DOHH2 (cell line): ENCODE measurements around the gene LTA.
A peak's percentile ranks its signal among the peaks of the same experiment; 100 is the strongest.

ENCODE experiments used
- H3F3A ChIP-seq: fragments of 200-600 bp; sonication (generic), shearing (Covaris generic); 2 replicates; pipeline ENCODE4 v1.6.0; 2016; ENCODE audit warnings: antibody characterized with exemption, mild to moderate bottlenecking; ENCODE audit not compliant: control insufficient read depth, insufficient read depth
- H3K27ac ChIP-seq: fragments of 200-600 bp; sonication (generic); 2 replicates; pipeline ENCODE4 v1.5.1; 2014; ENCODE audit warnings: low read depth, mild to moderate bottlenecking, low read length, moderate library complexity
- H3K27me3 ChIP-seq: fragments of 200-600 bp; sonication (generic); 2 replicates; pipeline ENCODE4 v1.6.1; 2014; ENCODE audit warnings: mild to moderate bottlenecking, low read length, mixed read lengths; ENCODE audit not compliant: control insufficient read depth
- H3K36me3 ChIP-seq: fragments of 200-600 bp; sonication (generic); 2 replicates; pipeline ENCODE4 v1.6.1; 2014; ENCODE audit warnings: mild to moderate bottlenecking, low read length, moderate library complexity, mixed read lengths; ENCODE audit not compliant: control insufficient read depth
- H3K4me1 ChIP-seq: fragments of 200-600 bp; sonication (generic); 2 replicates; pipeline ENCODE4 v1.6.1; 2014; ENCODE audit warnings: mild to moderate bottlenecking, low read length, mixed read lengths; ENCODE audit not compliant: control insufficient read depth
- H3K4me2 ChIP-seq: fragments of 200-600 bp; sonication (generic); 2 replicates; pipeline ENCODE4 v1.6.0; 2014; ENCODE audit warnings: mild to moderate bottlenecking, low read length, moderate library complexity
- H3K4me3 ChIP-seq: fragments of 200-600 bp; sonication (generic); 2 replicates; pipeline ENCODE4 v1.5.1; 2014; ENCODE audit warnings: mild to moderate bottlenecking, low read length, mixed read lengths
- H3K79me2 ChIP-seq: fragments of 200-600 bp; sonication (generic); 2 replicates; pipeline ENCODE4 v1.6.1; 2014; ENCODE audit warnings: mild to moderate bottlenecking, low read length, mixed read lengths; ENCODE audit not compliant: control insufficient read depth
- H3K9me2 ChIP-seq: fragments of 200-600 bp; sonication (generic); replicated peaks from 2 replicates; pipeline ENCODE4 v1.6.1; 2014; ENCODE audit warnings: mild to moderate bottlenecking, low read length, mixed read lengths; ENCODE audit not compliant: control insufficient read depth
- H3K9me3 ChIP-seq: fragments of 200-600 bp; sonication (generic); 2 replicates; pipeline ENCODE4 v1.6.1; 2014; ENCODE audit warnings: antibody characterized with exemption, low read length, mixed read lengths; ENCODE audit not compliant: control insufficient read depth, insufficient read depth
- H4K20me1 ChIP-seq: fragments of 200-600 bp; sonication (generic); 2 replicates; pipeline ENCODE4 v1.6.0; 2014; ENCODE audit warnings: low read depth, mild to moderate bottlenecking, antibody characterized with exemption, low read length, moderate library complexity; ENCODE audit not compliant: control insufficient read depth, insufficient read depth
- EZH2phosphoT487 ChIP-seq: fragments of 200-600 bp; sonication (generic); IDR thresholded peaks from 2 replicates; pipeline ENCODE4 v1.6.1; 2017; ENCODE audit warnings: borderline replicate concordance, mild to moderate bottlenecking, antibody characterized with exemption, low read length, moderate library complexity, mixed read lengths
- TF ChIP-seq, protein P1 (sequence below): fragments of 200-600 bp; sonication (generic); IDR thresholded peaks from one replicate; pipeline ENCODE4 v1.5.1; 2014; ENCODE audit warnings: antibody characterized with exemption, mild to moderate bottlenecking, low read depth, low read length; ENCODE audit not compliant: poor library complexity, severe bottlenecking

LTA gene

DNA sequence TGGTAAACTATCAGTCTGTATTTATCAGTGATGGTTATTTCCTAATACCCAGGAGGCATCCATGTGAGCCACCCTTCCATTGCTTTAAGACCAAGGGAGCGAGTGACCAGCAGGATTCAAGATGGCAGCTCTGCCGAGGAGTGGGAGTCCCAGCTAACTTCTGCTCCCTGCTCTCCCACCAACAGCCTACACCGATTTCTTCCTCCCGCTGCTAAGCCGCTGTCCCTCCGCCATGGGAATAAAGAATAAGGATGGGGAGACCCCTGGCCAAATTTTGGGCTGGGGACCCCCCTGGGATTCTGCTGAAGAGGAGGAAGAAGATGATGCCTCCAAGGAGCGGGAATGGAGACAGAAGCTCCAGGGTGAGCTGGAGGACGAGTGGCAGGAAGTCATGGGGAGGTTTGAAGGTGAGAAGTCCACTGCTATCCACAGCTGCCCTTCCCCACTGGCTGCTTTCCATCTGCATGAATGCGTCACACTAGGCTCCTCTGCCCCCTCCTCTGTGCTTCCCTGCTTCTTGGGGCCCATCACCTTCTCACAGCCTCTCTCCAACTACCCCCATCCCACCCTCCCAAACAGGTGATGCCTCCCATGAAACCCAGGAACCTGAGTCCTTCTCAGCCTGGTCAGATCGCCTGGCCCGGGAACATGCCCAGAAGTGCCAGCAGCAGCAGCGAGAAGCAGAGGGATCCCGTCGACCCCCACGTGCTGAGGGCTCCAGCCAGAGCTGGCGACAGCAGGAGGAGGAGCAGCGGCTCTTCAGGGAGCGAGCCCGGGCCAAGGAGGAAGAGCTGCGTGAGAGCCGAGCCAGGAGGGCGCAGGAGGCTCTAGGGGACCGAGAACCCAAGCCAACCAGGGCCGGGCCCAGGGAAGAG, 14.4 kb upstream of the LTA start:
- H3K4me3 ChIP-seq = peak overlapping the region; percentile 64
- TF ChIP-seq EZH2phosphoT487 = no peak
- TF ChIP-seq, protein P1, sequence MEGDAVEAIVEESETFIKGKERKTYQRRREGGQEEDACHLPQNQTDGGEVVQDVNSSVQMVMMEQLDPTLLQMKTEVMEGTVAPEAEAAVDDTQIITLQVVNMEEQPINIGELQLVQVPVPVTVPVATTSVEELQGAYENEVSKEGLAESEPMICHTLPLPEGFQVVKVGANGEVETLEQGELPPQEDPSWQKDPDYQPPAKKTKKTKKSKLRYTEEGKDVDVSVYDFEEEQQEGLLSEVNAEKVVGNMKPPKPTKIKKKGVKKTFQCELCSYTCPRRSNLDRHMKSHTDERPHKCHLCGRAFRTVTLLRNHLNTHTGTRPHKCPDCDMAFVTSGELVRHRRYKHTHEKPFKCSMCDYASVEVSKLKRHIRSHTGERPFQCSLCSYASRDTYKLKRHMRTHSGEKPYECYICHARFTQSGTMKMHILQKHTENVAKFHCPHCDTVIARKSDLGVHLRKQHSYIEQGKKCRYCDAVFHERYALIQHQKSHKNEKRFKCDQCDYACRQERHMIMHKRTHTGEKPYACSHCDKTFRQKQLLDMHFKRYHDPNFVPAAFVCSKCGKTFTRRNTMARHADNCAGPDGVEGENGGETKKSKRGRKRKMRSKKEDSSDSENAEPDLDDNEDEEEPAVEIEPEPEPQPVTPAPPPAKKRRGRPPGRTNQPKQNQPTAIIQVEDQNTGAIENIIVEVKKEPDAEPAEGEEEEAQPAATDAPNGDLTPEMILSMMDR = no peak
- peak overlapping the region; percentile 85 for H3K27ac ChIP-seq
- H3K79me2 ChIP-seq = no peaks in the 10 kb centered on the region
- peaks cover 67% of the 10 kb centered on the region for H3K4me1 ChIP-seq
- no peaks in the 10 kb centered on the region for H3K9me3 ChIP-seq
- H3K27me3 ChIP-seq = peaks cover 5% of the 10 kb centered on the region; the same call in 1 of the 2 replicates
- peak overlapping the region; percentile 79 for H3K4me2 ChIP-seq
- peaks cover 22% of the 10 kb centered on the region for H3F3A ChIP-seq
- H3K9me2 ChIP-seq = no peaks in the 10 kb centered on the region
- no peaks in the 10 kb centered on the region for H4K20me1 ChIP-seq
- H3K36me3 ChIP-seq = peaks cover 30% of the 10 kb centered on the region

DNA sequence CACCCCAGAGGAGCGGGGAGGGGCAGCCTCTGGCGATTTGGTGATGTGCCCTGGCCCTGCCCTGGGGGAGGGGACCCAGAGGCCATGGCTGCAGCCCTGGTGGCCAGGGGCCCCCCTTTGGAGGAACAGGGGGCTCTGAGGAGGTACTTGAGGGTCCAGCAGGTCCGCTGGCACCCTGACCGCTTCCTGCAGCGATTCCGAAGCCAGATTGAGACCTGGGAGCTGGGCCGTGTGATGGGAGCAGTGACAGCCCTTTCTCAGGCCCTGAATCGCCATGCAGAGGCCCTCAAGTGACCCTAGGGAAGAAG, 13.8 kb upstream of the LTA start:
- Histone ChIP-seq H3K79me2 (no peaks in the 10 kb centered on the region), H3F3A (peaks cover 22% of the 10 kb centered on the region), H3K4me2 (peak overlapping the region; percentile 79), H3K27me3 (peaks cover 6% of the 10 kb centered on the region), H3K9me2 (no peaks in the 10 kb centered on the region), H3K4me3 (peak overlapping the region; percentile 64), H3K4me1 (peaks cover 73% of the 10 kb centered on the region), H3K27ac (peak overlapping the region; percentile 85), H3K36me3 (peaks cover 30% of the 10 kb centered on the region), H4K20me1 (no peaks in the 10 kb centered on the region), H3K9me3 (no peaks in the 10 kb centered on the region)
- TF ChIP-seq, protein P1 = no peak
- TF ChIP-seq EZH2phosphoT487 = no peak

DNA sequence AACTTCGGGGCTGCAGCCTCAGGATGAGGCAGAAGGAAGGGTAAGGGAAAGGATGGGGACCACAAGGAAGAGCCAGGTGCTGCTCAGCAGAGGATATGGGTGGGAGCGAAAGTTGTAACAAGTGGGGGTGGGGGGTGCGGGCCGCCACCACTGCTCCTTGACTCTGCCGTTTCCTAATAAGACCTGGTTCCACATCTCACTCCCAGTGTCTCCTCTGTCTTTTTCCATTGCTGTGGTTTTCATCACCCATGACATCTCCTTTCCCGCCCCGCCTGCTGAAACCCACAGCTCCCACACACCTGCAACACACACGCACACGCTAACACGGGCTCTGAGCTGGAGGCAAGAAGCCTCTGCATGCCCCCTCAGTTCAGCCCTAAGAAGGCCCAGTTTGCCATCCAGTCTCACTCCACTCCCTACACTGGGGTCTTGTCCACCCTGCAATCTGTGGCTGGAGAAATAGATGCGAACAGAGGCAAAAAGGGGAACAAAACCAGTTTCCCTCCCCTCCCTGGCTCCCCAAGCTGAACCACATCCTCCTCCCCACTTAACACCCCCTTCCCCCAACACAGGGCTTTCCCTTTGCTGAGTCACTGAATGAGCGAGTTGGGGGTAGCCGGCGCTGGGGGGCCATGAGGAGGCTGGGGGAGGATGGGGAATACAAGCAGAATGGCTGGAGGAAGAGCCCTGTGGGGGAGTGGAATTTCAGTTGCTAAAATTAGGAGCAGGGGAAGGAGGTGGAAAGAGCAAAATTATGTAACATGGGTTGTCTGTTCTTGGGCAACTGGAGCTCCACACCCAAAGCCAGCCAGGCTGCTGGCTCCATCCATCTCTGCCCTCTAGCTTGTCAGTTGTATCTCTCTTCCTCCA, 13.2 kb upstream of the LTA start:
- TF ChIP-seq, protein P1 = no peak
- TF ChIP-seq EZH2phosphoT487 = no peak
- Histone ChIP-seq H3K9me2 (no peaks in the 10 kb centered on the region), H3K27me3 (peaks cover 8% of the 10 kb centered on the region), H3K79me2 (no peaks in the 10 kb centered on the region), H3K4me2 (peak overlapping the region; percentile 79), H3K36me3 (peaks cover 30% of the 10 kb centered on the region), H3K27ac (peak overlapping the region; percentile 85), H3F3A (peaks cover 20% of the 10 kb centered on the region), H3K9me3 (no peaks in the 10 kb centered on the region), H3K4me3 (peak overlapping the region; percentile 64), H3K4me1 (peaks cover 79% of the 10 kb centered on the region), H4K20me1 (no peaks in the 10 kb centered on the region)
